Peyer's patch (tissue), 4 donors: ENCODE results near the gene R3HDM2. TPM values are rescaled to one million over a fixed set of nuclear protein-coding genes. Genes with fewer than 3 reads are reported as not detected.

ENCODE experiments used
- DNase-seq, 3 donors: peaks; one replicate each; pipeline ENCODE4 v3.0.0-alpha.2; 2017 to 2019
- H3K27ac ChIP-seq, 4 donors: fragments of 200-600 bp; sonication (generic); one replicate each; pipeline ENCODE4 v1.5.1; 2016 to 2019
- H3K27me3 ChIP-seq, 2 donors: fragments of 200-600 bp; sonication (generic); one replicate each; pipeline ENCODE4 v1.5.1; 2019
- H3K36me3 ChIP-seq, 3 donors: fragments of 200-600 bp; sonication (generic); one replicate each; pipeline ENCODE4 v1.5.1; 2016 to 2019
- H3K4me1 ChIP-seq, 4 donors: fragments of 200-600 bp; sonication (generic); one replicate each; pipeline ENCODE4 v1.5.1; 2016 to 2019
- H3K4me3 ChIP-seq, 4 donors: fragments of 200-600 bp; sonication (generic); 1 replicate in 3 of 4; 2 replicates in 1 of 4; pipeline ENCODE4 v1.5.1; 2016 to 2019; ENCODE audit warnings: mild to moderate bottlenecking in 1 of 4
- H3K9me3 ChIP-seq, 4 donors: fragments of 200-600 bp; sonication (generic); one replicate each; pipeline ENCODE4 v1.5.1; 2016 to 2019; ENCODE audit warnings: mild to moderate bottlenecking in 1 of 4
- POLR2A ChIP-seq, 2 donors: fragments of 450-650 bp; IDR thresholded peaks; one replicate each; pipeline ENCODE4 v1.5.1; 2017; ENCODE audit warnings: antibody characterized with exemption in 2 of 2, mild to moderate bottlenecking in 2 of 2, moderate library complexity in 2 of 2
- total RNA-seq, 4 donors: library from RNA; depleted of rRNA; stranded (reverse); fragments of >200 nt; gene quantifications; one replicate each; pipeline ENCODE4 v1.1.0, GENCODE V29; 2016
- TF ChIP-seq, protein P1 (sequence below), 6 experiments: fragments of 450-650 bp in 4 of 6; fragments of 200-600 bp in 2 of 6; sonication (generic) in 1 of 6; IDR thresholded peaks; one replicate each; pipeline ENCODE4 v1.5.1; 2017 to 2019; ENCODE audit warnings: antibody characterized with exemption in 6 of 6, mild to moderate bottlenecking in 3 of 6, moderate library complexity in 1 of 6

Gene R3HDM2
- total RNA-seq, 4 donors from 2014 or later = 23.1 to 145 (median 54.8) TPM

DNA sequence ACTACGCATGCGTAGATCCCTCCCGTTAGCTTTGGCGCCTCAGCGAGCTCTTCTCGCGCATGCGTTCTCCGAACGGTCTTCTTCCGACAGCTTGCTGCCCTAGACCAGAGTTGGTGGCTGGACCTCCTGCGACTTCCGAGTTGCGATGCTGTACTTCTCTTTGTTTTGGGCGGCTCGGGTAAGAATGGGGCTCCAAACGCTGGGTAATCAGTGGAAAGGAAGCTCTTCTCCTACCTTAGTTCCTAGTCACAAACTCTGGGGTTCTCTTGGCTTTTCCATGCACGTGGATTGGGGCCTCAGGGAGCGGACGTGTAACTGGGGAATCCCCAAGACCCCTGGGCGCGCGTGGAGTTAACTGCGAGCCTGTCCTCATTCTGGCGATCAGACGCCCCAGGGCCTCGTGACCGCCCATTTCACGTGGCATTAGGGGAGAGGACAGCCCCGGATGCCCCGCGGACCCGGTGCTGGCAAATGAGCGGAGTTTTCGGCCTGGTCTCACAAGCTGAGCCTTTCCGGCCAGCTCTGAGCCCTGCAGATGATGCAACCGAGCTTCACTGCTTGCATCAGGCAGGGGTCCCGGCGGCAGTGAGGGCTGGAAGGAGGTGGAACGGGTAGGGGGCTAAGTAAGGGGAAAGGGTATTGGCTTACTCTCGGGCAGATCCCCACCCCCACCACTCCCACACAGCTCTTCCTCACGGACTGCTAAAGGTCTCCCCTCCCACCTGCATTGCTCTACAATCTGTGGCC, 201.0 kb downstream of the R3HDM2 start, which contains the start of gene SHMT2:
Gene SHMT2, plus strand, starts transcription at position 78 of the 747 bp plus-strand sequence. Its CDS starts 68 bp downstream, at position 146.
- peaks cover 0 to 28% (median 0%) of the 10 kb centered on the region in 3 donors for H3K36me3 ChIP-seq
- H3K9me3 ChIP-seq = peaks cover 0 to 6% (median 0%) of the 10 kb centered on the region in 4 donors
- H3K27ac ChIP-seq = peak within 1 kb of the TSS; percentile 44 to 80 (median 58)
- TF ChIP-seq POLR2A (IDR thresholded peaks at IDR 0.05) = peak in 1 of 2 donors; percentile 23
- TF ChIP-seq, protein P1, sequence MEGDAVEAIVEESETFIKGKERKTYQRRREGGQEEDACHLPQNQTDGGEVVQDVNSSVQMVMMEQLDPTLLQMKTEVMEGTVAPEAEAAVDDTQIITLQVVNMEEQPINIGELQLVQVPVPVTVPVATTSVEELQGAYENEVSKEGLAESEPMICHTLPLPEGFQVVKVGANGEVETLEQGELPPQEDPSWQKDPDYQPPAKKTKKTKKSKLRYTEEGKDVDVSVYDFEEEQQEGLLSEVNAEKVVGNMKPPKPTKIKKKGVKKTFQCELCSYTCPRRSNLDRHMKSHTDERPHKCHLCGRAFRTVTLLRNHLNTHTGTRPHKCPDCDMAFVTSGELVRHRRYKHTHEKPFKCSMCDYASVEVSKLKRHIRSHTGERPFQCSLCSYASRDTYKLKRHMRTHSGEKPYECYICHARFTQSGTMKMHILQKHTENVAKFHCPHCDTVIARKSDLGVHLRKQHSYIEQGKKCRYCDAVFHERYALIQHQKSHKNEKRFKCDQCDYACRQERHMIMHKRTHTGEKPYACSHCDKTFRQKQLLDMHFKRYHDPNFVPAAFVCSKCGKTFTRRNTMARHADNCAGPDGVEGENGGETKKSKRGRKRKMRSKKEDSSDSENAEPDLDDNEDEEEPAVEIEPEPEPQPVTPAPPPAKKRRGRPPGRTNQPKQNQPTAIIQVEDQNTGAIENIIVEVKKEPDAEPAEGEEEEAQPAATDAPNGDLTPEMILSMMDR (IDR thresholded peaks at IDR 0.05) = no peak
- peaks cover 0 to 17% of the 10 kb centered on the region in 2 donors for H3K27me3 ChIP-seq
- H3K4me3 ChIP-seq = peak within 1 kb of the TSS; percentile 45 to 75 (median 65)
- peaks cover 0 to 28% (median 22%) of the 10 kb centered on the region in 4 donors for H3K4me1 ChIP-seq
- DNase-seq = peak; percentile 87 to 98 (median 89)

DNA sequence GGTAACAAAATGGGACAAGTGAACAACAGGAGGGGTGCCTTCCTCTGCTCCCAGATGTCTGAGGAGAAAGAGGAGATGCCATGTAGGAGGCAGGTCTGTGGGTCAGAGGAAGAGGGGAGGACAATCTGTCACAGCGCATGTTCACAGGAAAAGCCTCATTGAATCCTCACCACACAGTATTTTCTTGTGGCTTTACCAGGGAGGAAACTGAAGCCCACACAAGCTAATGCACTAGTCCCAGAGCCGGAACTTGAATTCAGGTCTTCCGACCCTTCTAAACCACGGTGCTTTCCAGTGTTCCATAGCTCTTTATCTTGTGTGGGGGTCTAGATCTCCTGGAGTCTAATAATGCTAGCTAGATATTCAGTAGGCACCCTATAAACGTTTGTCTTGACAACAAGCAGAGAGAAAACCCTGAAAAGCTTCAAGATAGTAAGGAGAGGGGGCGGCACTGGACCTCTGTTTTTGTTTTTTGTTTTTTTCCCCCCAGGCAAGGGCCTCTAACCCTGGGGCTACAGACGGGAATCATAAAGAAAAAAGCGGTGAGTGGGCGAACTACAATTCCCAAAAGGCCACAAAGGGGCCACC, 201.7 kb downstream of the R3HDM2 start:
- peaks cover 0 to 28% (median 0%) of the 10 kb centered on the region in 3 donors for H3K36me3 ChIP-seq
- H3K9me3 ChIP-seq = peaks cover 0 to 7% (median 0%) of the 10 kb centered on the region in 4 donors
- DNase-seq = peak in 1 of 3 donors; percentile 46
- H3K4me3 ChIP-seq = peak overlapping the region; percentile 45 to 75 (median 65)
- TF ChIP-seq, protein P1 (IDR thresholded peaks at IDR 0.05) = peak in 3 of 6 experiments; percentile 38 to 40 (median 38)
- no peak for TF ChIP-seq POLR2A (IDR thresholded peaks at IDR 0.05)
- peaks cover 0 to 22% of the 10 kb centered on the region in 2 donors for H3K27me3 ChIP-seq
- peak overlapping the region in 3 of 4 donors; percentile 44 to 80 (median 50) for H3K27ac ChIP-seq
- peaks cover 0 to 32% (median 23%) of the 10 kb centered on the region in 4 donors for H3K4me1 ChIP-seq

- Histone ChIP-seq H3K9me3 (peaks cover 0 to 7% (median 0%) of the 10 kb centered on the region in 4 donors), H3K36me3 (peaks cover 0 to 12% (median 0%) of the 10 kb centered on the region in 3 donors), H3K4me3 (no peak overlapping the region), H3K4me1 (peaks cover 0 to 32% (median 23%) of the 10 kb centered on the region in 4 donors), H3K27ac (no peak overlapping the region), H3K27me3 (peaks cover 0 to 36% of the 10 kb centered on the region in 2 donors)
- DNase-seq = no peak
- TF ChIP-seq, protein P1 (IDR thresholded peaks at IDR 0.05) = no peak
- TF ChIP-seq POLR2A (IDR thresholded peaks at IDR 0.05) = no peak
These were observed 203.3 kb downstream of the R3HDM2 start for GRCh38 chr12:57227315-57228115.

- peaks cover 0 to 42% of the 10 kb centered on the region in 2 donors for H3K27me3 ChIP-seq
- DNase-seq = no peak
- H3K27ac ChIP-seq = no peak overlapping the region
- TF ChIP-seq, protein P1 (IDR thresholded peaks at IDR 0.05) = no peak
- no peak for TF ChIP-seq POLR2A (IDR thresholded peaks at IDR 0.05)
- peaks cover 0 to 7% (median 0%) of the 10 kb centered on the region in 4 donors for H3K9me3 ChIP-seq
- H3K36me3 ChIP-seq = peaks cover 0 to 4% (median 0%) of the 10 kb centered on the region in 3 donors
- H3K4me3 ChIP-seq = no peak overlapping the region
- H3K4me1 ChIP-seq = peaks cover 0 to 32% (median 23%) of the 10 kb centered on the region in 4 donors
These were observed 204.1 kb downstream of the R3HDM2 start for GRCh38 chr12:57226588-57227314.
